HG03060 (cell line): Measurements from ENCODE around the gene DPH5.
"Not testable (repeated sequence)": the region's sequence is repeated elsewhere in the genome, so short reads cannot be mapped to it uniquely, and the experiment has no call there.

Source experiments
- ATAC-seq: cut with Tn5 transposase; IDR thresholded peaks from one replicate; pipeline ENCODE4 v1.9.1; 2021; ENCODE audit warnings: low read depth, moderate number of reproducible peaks; ENCODE audit not compliant: unreplicated experiment

Gene DPH5

DNA sequence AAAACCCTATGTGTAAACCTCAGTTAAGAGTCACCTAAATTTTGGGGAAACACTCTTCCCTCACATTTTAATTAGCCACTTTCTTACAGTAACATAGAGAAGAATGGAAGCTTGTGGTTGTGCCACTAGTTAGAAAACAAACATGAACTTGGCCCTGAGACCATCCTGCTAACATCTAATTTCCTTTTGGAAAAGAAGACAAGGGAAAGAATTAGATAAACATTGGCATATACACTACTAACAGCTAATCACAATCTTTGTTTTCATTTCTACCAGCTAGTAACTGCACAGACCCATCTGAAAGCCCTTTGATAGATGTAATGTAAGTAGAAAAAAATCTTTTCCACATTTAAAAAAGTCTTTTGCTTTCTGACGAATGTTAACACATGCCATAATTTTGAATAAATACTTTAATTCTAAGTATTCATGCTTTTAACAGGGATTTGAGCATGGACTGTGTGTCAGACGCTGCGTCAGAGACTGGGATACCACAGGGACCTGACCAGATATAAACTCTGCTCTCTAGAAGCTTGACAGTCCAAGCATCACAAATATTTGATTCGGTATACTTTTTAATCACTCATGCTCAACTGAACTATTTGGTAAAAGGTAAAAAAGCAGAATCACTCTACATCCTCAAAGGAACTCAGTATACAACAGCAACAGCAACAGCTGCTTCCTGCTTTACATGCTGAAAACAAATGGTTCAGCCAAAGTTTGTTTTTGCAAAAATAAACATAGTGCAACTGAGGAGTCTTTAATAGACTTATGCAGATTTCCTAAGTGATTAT is 30.2 kb downstream of the DPH5 start:
- no peak for ATAC-seq

DNA sequence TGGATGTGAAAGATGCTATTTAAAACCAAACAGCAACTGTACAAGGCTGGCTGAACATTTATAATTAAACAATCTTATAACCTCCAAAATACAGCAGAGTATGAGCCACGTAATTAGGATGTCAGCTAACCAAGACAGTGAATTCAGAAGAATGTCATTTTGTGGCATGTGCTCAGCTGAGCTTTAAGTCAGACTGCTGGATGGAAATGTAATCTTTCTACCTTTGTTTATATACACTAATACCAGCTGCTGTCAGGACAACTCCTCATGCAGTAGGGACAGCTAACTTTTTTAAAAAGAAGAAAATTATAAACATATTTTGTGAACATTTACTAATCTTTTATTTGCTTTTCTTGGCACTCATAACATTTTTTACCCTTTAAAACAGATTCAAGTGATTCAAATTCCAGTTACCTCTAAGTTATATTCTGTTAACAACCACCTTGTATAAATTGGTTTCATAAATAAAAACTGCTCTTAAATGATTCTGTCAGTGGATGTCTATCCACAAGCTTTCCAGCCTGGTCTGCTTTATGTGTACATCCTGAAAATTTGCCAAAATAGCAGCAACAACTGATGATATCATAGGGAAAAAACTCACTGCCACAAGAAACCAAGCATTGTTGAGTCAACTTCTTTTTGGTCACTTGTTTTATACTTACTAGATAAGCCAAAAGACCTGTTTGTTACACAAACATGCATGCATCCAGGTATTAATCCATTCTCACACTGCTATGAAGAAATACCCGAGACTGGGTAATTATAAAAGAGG is 36.1 kb downstream of the DPH5 start:
- ATAC-seq, result no peak

DNA sequence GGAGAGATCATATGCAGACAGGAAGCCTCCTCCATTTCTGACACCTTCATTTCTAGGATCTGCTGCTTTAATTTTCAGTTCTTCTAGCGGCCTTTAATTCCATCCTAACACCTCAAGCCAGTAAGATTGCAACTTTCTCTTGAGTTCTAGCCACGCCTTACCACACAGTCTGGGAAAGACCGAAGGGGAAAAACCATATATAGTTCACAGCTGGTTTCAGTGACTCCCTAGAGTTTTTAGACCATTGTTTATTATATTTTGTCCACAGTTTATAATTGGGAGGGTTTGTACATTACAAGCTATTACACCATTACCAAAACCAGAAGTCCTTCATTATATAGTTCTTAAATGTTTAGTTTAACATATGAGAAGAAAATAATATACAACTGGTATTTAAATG is 37.5 kb downstream of the DPH5 start:
- ATAC-seq, result no peak

GRCh38 chr1:100982793-100983192 is 42.8 kb downstream of the DPH5 start:
- ATAC-seq, result no peak

- no peak for ATAC-seq
Observed at GRCh38 chr1:100979631-100980030, 46.0 kb downstream of the DPH5 start.

- ATAC-seq, result no peak
Observed at GRCh38 chr1:100976936-100977335, 48.6 kb downstream of the DPH5 start.

DNA sequence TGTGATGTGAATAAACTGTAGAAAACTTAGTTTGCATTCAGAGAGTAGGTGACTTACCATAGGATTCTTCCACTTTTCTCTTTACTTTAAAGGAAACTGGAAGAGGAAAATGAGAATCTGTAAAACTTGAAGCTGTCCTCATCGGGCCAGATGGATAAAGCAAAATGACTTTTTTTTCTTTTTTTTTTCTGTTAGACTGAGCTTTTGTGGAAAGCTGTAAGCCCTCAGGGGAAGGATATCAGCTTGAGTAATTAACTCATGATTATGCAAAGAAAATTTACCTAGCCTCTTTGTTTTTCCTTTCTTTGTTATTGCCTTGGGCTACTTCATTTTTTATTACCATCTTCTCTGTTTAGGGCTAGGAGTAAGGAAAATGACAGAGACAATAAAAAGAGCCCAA is 53.4 kb downstream of the DPH5 start:
- ATAC-seq, result no peak

GRCh38 chr1:100971021-100971420 is 54.6 kb downstream of the DPH5 start:
- ATAC-seq, result no peak

GRCh38 chr1:100969327-100969726 is 56.3 kb downstream of the DPH5 start:
- no peak for ATAC-seq

GRCh38 chr1:100968621-100969020 is 57.0 kb downstream of the DPH5 start:
- ATAC-seq, result no peak

- no peak for ATAC-seq
Observed at GRCh38 chr1:100960098-100960497, 65.5 kb downstream of the DPH5 start.

- no peak for ATAC-seq
Observed at GRCh38 chr1:100959502-100960060, 66.0 kb downstream of the DPH5 start.

DNA sequence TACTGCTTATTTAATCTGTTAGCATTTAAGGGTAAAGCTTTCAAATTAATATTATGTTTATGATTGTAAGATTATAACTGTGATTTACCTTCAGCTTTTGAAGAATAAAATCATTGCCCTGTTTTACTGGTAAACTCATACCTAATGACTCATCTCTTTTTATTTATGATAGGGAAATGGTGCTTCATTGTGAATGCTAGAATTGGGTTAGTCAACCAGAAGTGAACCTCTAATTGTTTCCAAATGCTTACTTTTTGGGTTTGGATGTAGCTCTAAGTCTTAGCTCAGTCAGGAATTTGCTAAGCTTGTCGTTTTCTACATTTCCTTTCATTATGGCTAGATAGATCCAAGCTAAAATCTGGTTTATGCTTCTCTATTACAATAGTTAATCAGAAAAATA is 70.3 kb downstream of the DPH5 start:
- no peak for ATAC-seq

DNA sequence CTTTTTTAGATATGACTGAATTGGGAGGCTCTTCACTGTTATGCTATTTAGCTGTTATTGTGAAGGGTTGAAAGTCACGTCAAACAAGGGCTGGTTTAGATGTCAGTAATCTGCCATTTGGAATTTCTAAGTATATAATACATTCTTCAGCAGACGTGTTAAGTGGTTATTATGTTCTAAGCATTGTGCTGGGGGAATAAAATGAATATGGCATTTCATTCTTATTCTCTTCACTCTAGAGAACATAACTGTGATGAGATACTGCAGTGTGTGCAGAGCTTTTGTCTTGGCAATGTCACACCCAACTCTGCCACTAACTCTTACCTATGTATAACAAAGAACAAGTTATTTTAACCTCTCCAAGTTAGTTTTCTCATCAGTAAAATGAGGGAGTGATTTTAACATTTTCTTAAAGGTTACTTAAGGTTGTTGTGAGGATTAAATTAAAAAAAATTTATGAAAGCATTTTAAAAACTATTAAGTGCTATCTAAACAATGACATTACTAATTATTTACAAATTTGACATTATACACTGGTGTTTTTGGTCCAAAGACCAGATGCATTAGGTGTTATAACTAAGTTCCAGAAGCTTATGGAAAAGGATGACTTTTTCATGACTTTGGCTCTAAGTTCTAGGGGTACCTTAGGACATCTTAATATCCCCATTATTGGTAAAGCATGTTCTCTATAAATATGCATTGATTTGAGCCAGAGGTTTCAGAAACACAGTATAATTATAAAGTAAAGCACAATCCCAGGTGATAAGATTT is 71.4 kb downstream of the DPH5 start:
- no peak for ATAC-seq

GRCh38 chr1:100952970-100953369 is 72.6 kb downstream of the DPH5 start:
- ATAC-seq, result not testable (repeated sequence)

DNA sequence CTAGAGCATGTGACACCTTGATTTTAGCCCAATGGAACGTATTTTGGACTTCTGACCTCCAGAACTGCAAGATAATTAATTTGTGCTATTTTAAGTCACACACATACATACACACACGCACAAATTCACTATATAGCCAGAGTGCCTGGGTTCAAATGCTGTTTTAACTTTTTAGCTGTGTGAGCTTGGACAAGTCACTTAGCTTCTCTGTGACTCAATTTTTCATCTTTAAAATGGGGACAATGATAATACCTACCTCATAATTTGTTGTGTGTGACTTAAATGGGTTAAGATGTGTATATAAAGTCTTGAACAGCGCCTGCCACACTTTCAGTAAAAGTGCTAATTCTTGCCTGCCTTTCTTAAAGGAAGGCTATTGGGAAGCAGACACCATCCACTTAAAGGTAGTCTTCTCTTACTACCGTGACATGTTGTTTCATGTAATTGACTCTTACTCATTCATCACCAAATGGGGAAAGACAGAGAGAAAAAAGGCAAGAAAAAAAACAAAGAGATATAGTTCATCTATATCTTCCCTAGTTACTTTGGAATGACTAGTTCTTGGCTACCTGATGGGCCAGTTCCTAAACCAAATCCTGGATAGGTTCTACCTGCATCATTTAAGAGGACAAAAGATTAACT is 73.4 kb downstream of the DPH5 start:
- ATAC-seq, result no peak

DNA sequence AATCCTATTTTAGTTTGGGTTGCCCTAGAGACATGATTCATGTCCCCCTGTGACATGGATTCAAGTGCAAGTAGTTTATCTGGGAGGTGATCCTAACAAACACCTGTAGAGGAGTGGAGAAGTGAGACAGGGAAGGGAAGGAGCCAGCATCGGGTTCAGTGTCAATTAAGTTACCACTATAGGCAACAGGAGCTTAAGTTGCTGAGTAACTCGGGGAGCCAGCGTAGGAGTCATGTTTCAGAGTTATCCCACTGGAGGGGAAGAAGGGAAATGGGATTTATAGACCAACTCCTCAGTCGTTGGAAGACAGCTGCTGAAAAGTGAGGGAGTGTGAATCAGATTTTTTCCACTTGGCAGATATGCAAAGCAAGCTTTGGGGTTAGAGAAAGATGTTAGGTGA is 74.8 kb downstream of the DPH5 start:
- no peak for ATAC-seq

- ATAC-seq, result no peak
Observed at GRCh38 chr1:100950337-100950736, 75.2 kb downstream of the DPH5 start.

- ATAC-seq, result not testable (repeated sequence)
Observed at GRCh38 chr1:100949515-100950158, 75.9 kb downstream of the DPH5 start.
